Measurements from ENCODE around the gene SMARCC1.

The SMARCC1 gene

DNA sequence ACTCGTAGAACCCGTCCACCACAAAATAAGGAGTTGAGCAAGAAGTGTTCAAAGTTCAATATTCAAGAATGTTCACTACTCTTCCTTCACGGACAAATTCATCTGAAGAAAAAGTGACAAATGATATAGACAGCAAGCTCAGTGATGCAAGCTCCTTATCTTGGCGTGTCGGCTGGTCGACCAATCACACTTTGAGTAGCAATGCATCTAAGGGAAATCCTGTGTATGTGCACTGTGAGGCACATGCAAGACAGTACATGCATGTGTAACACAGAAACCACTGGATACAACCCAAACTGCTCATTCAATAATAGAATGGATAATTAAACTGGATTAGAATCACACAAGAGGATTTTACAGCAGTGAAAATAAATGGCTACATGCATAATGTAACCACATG lies 138.6 kb downstream of the SMARCC1 start:
- Histone ChIP-seq H2BK5ac (ENCODE audit: low read depth, low read length, poor library complexity) (no peak overlapping the region), H3K23ac (ENCODE audit: low read length) (no peak overlapping the region), H3K79me1 (ENCODE audit: low read length) (no peaks in the 10 kb centered on the region), H3K4ac (ENCODE audit: low read depth, low read length) (no peak overlapping the region), H3K9me3 (ENCODE audit: insufficient read depth, low read depth, low read length) (no peaks in the 10 kb centered on the region), H3K4me2 (ENCODE audit: low read length) (no peak overlapping the region), H3K9ac (ENCODE audit: low read length) (no peak overlapping the region), H3K79me2 (ENCODE audit: control insufficient read depth, insufficient read depth, low read length, poor library complexity) (no peaks in the 10 kb centered on the region), H3K18ac (ENCODE audit: low read length) (no peak overlapping the region), H2BK120ac (ENCODE audit: insufficient read depth, low read length, poor library complexity) (no peak overlapping the region), H4K8ac (ENCODE audit: low read depth, low read length) (no peak overlapping the region), H4K91ac (ENCODE audit: low read depth, low read length) (no peak overlapping the region), H3K27me3 (ENCODE audit: insufficient read depth, low read length) (no peaks in the 10 kb centered on the region), H4K12ac (ENCODE audit: low read depth, low read length) (no peak overlapping the region), H3K4me1 (ENCODE audit: control insufficient read depth in 1 of 2, insufficient read depth in 2 of 2, low read length in 2 of 2) (no peaks in the 10 kb centered on the region), H3K4me3 (ENCODE audit: low read depth, low read length) (no peak overlapping the region), H3K36me3 (ENCODE audit: control insufficient read depth in 1 of 2, insufficient read depth in 2 of 2, low read length in 2 of 2) (peaks cover 20 to 21% of the 10 kb centered on the region in 2 experiments), H2BK12ac (ENCODE audit: low read length) (no peak overlapping the region), H3K27ac (ENCODE audit: low read depth, low read length) (no peak overlapping the region), H3K14ac (ENCODE audit: low read length) (no peak overlapping the region), H2AK5ac (ENCODE audit: low read length) (no peak overlapping the region), H2AFZ (ENCODE audit: insufficient read depth, low read length, poor library complexity) (no peak overlapping the region)
- no CpG with 5 or more reads among the region's 6 CpGs for WGBS (ENCODE audit: extremely low coverage, insufficient coverage, insufficient read length)
- no peak for DNase-seq

DNA sequence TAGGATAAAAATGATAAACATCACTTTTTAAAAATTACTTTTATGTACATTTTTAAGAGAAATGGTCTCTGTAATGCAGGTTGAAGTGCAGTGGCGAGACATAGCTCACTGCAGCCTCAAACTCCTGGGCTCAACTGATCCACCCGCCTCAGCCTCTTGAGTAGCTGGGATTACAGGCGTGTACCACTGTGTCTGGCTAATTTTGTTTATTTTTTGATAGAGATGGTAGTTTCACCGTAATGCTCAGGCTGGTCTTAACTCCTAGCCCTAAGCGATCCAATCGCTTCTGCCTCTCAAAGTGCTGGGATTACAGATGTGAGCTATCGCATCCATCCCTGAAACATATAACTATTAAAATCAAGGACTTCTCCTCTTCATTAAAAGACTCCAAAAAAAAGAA lies 140.0 kb downstream of the SMARCC1 start:
- WGBS (ENCODE audit: extremely low coverage, insufficient coverage, insufficient read length) = no CpG with 5 or more reads among the region's 7 CpGs

DNA sequence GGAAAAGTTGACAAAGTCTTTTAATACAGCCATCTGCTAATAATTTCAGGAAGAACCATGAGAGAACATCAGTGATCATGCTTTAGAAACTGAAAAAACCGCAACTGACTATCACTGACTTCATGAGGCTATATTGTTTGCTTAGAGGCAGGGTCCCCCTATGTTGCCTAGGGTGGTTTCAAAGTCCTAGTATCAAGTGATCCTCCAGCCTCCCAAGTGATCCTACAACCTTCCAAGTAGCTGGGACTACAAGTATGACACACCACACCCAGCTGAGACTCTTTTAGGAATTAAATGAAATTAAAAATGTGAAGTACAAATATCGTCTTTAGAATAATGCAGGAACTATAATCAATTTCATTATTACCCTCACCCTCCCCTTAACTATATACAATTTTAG lies 144.8 kb downstream of the SMARCC1 start:
- no peak overlapping the region for H4K91ac ChIP-seq (ENCODE audit: low read depth, low read length)
- H3K79me1 ChIP-seq (ENCODE audit: low read length) = no peaks in the 10 kb centered on the region
- no peak overlapping the region for H3K18ac ChIP-seq (ENCODE audit: low read length)
- no CpG with 5 or more reads among the region's 2 CpGs for WGBS (ENCODE audit: extremely low coverage, insufficient coverage, insufficient read length)
- H3K36me3 ChIP-seq (ENCODE audit: control insufficient read depth in 1 of 2, insufficient read depth in 2 of 2, low read length in 2 of 2) = peaks cover 13 to 29% of the 10 kb centered on the region in 2 experiments
- no peak overlapping the region for H4K8ac ChIP-seq (ENCODE audit: low read depth, low read length)
- no peak overlapping the region for H2BK120ac ChIP-seq (ENCODE audit: insufficient read depth, low read length, poor library complexity)
- H2AK5ac ChIP-seq (ENCODE audit: low read length) = no peak overlapping the region
- no peaks in the 10 kb centered on the region for H3K4me1 ChIP-seq (ENCODE audit: control insufficient read depth in 1 of 2, insufficient read depth in 2 of 2, low read length in 2 of 2)
- H3K9me3 ChIP-seq (ENCODE audit: insufficient read depth, low read depth, low read length) = no peaks in the 10 kb centered on the region
- H3K4me2 ChIP-seq (ENCODE audit: low read length) = no peak overlapping the region
- H2AFZ ChIP-seq (ENCODE audit: insufficient read depth, low read length, poor library complexity) = no peak overlapping the region
- no peak overlapping the region for H3K27ac ChIP-seq (ENCODE audit: low read depth, low read length)
- no peak overlapping the region for H3K14ac ChIP-seq (ENCODE audit: low read length)
- no peak overlapping the region for H3K9ac ChIP-seq (ENCODE audit: low read length)
- no peaks in the 10 kb centered on the region for H3K27me3 ChIP-seq (ENCODE audit: insufficient read depth, low read length)
- no peak overlapping the region for H3K23ac ChIP-seq (ENCODE audit: low read length)
- no peak for DNase-seq
- H4K12ac ChIP-seq (ENCODE audit: low read depth, low read length) = no peak overlapping the region
- no peak overlapping the region for H3K4me3 ChIP-seq (ENCODE audit: low read depth, low read length)
- H2BK12ac ChIP-seq (ENCODE audit: low read length) = no peak overlapping the region
- H2BK5ac ChIP-seq (ENCODE audit: low read depth, low read length, poor library complexity) = no peak overlapping the region
- H3K79me2 ChIP-seq (ENCODE audit: control insufficient read depth, insufficient read depth, low read length, poor library complexity) = no peaks in the 10 kb centered on the region
- no peak overlapping the region for H3K4ac ChIP-seq (ENCODE audit: low read depth, low read length)

More for the DNA sequence above, 140.0 kb downstream of the SMARCC1 start:
- DNase-seq = no peak
- Histone ChIP-seq H3K27me3 (ENCODE audit: insufficient read depth, low read length) (no peaks in the 10 kb centered on the region), H3K18ac (ENCODE audit: low read length) (no peak overlapping the region), H3K4me1 (ENCODE audit: control insufficient read depth in 1 of 2, insufficient read depth in 2 of 2, low read length in 2 of 2) (no peaks in the 10 kb centered on the region), H3K79me2 (ENCODE audit: control insufficient read depth, insufficient read depth, low read length, poor library complexity) (no peaks in the 10 kb centered on the region), H2AK5ac (ENCODE audit: low read length) (no peak overlapping the region), H4K12ac (ENCODE audit: low read depth, low read length) (no peak overlapping the region), H3K4ac (ENCODE audit: low read depth, low read length) (no peak overlapping the region), H4K8ac (ENCODE audit: low read depth, low read length) (no peak overlapping the region), H3K9me3 (ENCODE audit: insufficient read depth, low read depth, low read length) (no peaks in the 10 kb centered on the region), H3K4me3 (ENCODE audit: low read depth, low read length) (no peak overlapping the region), H3K4me2 (ENCODE audit: low read length) (no peak overlapping the region), H2BK120ac (ENCODE audit: insufficient read depth, low read length, poor library complexity) (no peak overlapping the region), H2BK5ac (ENCODE audit: low read depth, low read length, poor library complexity) (no peak overlapping the region), H2BK12ac (ENCODE audit: low read length) (no peak overlapping the region), H3K79me1 (ENCODE audit: low read length) (no peaks in the 10 kb centered on the region), H3K14ac (ENCODE audit: low read length) (no peak overlapping the region), H4K91ac (ENCODE audit: low read depth, low read length) (no peak overlapping the region), H3K36me3 (ENCODE audit: control insufficient read depth in 1 of 2, insufficient read depth in 2 of 2, low read length in 2 of 2) (peaks cover 19 to 25% of the 10 kb centered on the region in 2 experiments), H3K23ac (ENCODE audit: low read length) (no peak overlapping the region), H3K9ac (ENCODE audit: low read length) (no peak overlapping the region), H2AFZ (ENCODE audit: insufficient read depth, low read length, poor library complexity) (no peak overlapping the region), H3K27ac (ENCODE audit: low read depth, low read length) (no peak overlapping the region)

DNA sequence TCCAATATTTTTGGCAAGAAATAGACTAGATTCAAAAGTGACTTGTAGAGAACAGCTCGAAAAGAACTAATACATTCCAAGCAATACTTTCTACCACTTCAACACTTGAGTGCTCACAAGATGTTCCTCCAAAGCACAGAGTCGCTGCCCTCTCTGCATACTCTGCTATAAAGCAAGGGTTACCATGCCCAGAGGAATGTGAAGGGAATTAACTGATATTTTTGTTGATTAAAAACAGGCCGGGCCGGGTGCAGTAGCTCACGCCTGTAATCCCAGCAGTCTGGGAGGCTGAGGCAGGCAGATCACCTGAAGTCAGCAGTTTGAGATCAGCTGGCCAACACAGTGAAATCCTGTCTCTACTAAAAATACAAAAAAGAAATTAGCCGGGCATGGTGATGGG lies 145.5 kb downstream of the SMARCC1 start:
- WGBS (ENCODE audit: extremely low coverage, insufficient coverage, insufficient read length) = no CpG with 5 or more reads among the region's 6 CpGs
- DNase-seq = no peak
- H3K36me3 ChIP-seq (ENCODE audit: control insufficient read depth in 1 of 2, insufficient read depth in 2 of 2, low read length in 2 of 2) = peaks cover 12 to 30% of the 10 kb centered on the region in 2 experiments
- no peaks in the 10 kb centered on the region for H3K79me2 ChIP-seq (ENCODE audit: control insufficient read depth, insufficient read depth, low read length, poor library complexity)
- H3K27me3 ChIP-seq (ENCODE audit: insufficient read depth, low read length) = no peaks in the 10 kb centered on the region
- no peak overlapping the region for H2AFZ ChIP-seq (ENCODE audit: insufficient read depth, low read length, poor library complexity)
- H3K9me3 ChIP-seq (ENCODE audit: insufficient read depth, low read depth, low read length) = no peaks in the 10 kb centered on the region
- H3K4me1 ChIP-seq (ENCODE audit: control insufficient read depth in 1 of 2, insufficient read depth in 2 of 2, low read length in 2 of 2) = no peaks in the 10 kb centered on the region
- H2BK12ac ChIP-seq (ENCODE audit: low read length) = no peak overlapping the region
- no peak overlapping the region for H3K23ac ChIP-seq (ENCODE audit: low read length)
- H3K4ac ChIP-seq (ENCODE audit: low read depth, low read length) = no peak overlapping the region
- H2BK120ac ChIP-seq (ENCODE audit: insufficient read depth, low read length, poor library complexity) = no peak overlapping the region
- H3K27ac ChIP-seq (ENCODE audit: low read depth, low read length) = no peak overlapping the region
- H4K12ac ChIP-seq (ENCODE audit: low read depth, low read length) = no peak overlapping the region
- no peak overlapping the region for H3K18ac ChIP-seq (ENCODE audit: low read length)
- no peak overlapping the region for H4K91ac ChIP-seq (ENCODE audit: low read depth, low read length)
- H2BK5ac ChIP-seq (ENCODE audit: low read depth, low read length, poor library complexity) = no peak overlapping the region
- H3K14ac ChIP-seq (ENCODE audit: low read length) = no peak overlapping the region
- no peak overlapping the region for H3K9ac ChIP-seq (ENCODE audit: low read length)
- no peak overlapping the region for H3K4me2 ChIP-seq (ENCODE audit: low read length)
- H4K8ac ChIP-seq (ENCODE audit: low read depth, low read length) = no peak overlapping the region
- H3K79me1 ChIP-seq (ENCODE audit: low read length) = no peaks in the 10 kb centered on the region
- H2AK5ac ChIP-seq (ENCODE audit: low read length) = no peak overlapping the region
- H3K4me3 ChIP-seq (ENCODE audit: low read depth, low read length) = no peak overlapping the region

Data from trophoblast cell (in vitro differentiated cells and primary cell).